Activated CD4-positive, alpha-beta T cell treated with anti-CD3 and anti-CD28 coated beads, Interleukin-2, amount 10 ng/mL, durations not matched to agents 7 days and 5 days (primary cell): ENCODE results near the gene F13B. TPM values are rescaled to one million over a fixed set of nuclear protein-coding genes. Genes with fewer than 3 reads are reported as not detected.

Source experiments
- CTCF ChIA-PET: fragments of 350-600 bp; sonication (Branson Sonifier 250); formaldehyde crosslinking; loops from one replicate; lab custom pipeline; 2021; ENCODE audit warnings: antibody characterized with exemption; lab: Charles Lee
- POLR2A ChIA-PET: fragments of 350-600 bp; sonication (Branson Sonifier 250); formaldehyde crosslinking; loops from one replicate; lab custom pipeline; 2021; ENCODE audit warnings: antibody characterized with exemption; lab: Charles Lee
- DNase-seq: peaks from one replicate; pipeline ENCODE4 v3.0.0-alpha.2; 2020
- H3K27ac Mint-ChIP-seq: one replicate; pipeline ENCODE4 v1.8.0; 2021; ENCODE audit warnings: mild to moderate bottlenecking, moderate library complexity, mixed read lengths
- H3K27me3 Mint-ChIP-seq: one replicate; pipeline ENCODE4 v1.8.0; 2021; ENCODE audit warnings: mixed read lengths
- H3K36me3 Mint-ChIP-seq: one replicate; pipeline ENCODE4 v1.8.0; 2021; ENCODE audit warnings: low read depth, mixed read lengths
- H3K4me1 Mint-ChIP-seq: one replicate; pipeline ENCODE4 v1.8.0; 2021; ENCODE audit warnings: mixed read lengths
- H3K4me3 Mint-ChIP-seq: one replicate; pipeline ENCODE4 v1.8.0; 2021; ENCODE audit warnings: mild to moderate bottlenecking, moderate library complexity, mixed read lengths
- H3K9me3 Mint-ChIP-seq: one replicate; pipeline ENCODE4 v1.8.0; 2021; ENCODE audit warnings: mixed read lengths
- total RNA-seq, 2 experiments: library from RNA; stranded (reverse); gene quantifications; one replicate each; pipeline ENCODE4 v1.2.3, GENCODE V29; 2021

Gene F13B
- total RNA-seq, 2 experiments from 2014 or later = not detected

DNA sequence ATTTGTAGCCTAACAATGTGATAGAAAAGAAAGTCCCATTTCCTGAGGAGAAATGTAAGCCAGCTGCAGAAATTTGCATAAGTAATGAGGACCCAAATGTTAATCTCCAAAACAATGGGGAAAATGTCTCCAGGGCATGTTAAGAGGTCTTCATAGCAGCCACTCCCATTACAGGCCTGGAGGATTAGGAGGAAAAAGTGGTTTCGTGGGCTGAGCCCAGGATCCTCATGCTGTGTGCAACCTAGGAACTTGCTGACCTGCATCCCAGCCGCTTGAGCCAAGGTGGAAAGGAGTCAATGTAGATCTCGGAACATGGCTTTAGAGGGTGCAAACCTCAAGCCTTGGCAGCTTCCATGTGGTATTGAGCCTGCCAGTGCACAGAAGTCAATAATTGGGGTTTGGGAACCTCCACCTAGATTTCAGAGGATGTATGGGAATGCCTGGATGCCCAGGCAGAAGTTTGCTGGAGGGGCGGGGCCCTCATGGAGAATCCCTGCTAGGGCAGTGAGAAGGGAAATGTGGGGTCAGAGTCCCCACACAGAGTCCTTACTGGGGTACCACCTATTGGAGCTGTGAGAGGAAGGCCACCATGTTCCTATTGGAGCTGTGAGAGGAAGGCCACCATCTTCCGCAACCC, 14.2 kb upstream of the F13B start:
- no peak overlapping the region for H3K27ac Mint-ChIP-seq
- DNase-seq = no peak
- ChIA-PET POLR2A (no interaction called here), CTCF (interaction anchor here (0.8 kb wide), 1 partner anchor 19 kb away, joined by 3 read pairs; no protein-coding TSS in a partner anchor)
- H3K27me3 Mint-ChIP-seq = peaks cover 11% of the 10 kb centered on the region
- H3K36me3 Mint-ChIP-seq = peaks cover 55% of the 10 kb centered on the region
- H3K4me1 Mint-ChIP-seq = no peaks in the 10 kb centered on the region
- no peak overlapping the region for H3K4me3 Mint-ChIP-seq
- peaks cover 25% of the 10 kb centered on the region for H3K9me3 Mint-ChIP-seq

DNA sequence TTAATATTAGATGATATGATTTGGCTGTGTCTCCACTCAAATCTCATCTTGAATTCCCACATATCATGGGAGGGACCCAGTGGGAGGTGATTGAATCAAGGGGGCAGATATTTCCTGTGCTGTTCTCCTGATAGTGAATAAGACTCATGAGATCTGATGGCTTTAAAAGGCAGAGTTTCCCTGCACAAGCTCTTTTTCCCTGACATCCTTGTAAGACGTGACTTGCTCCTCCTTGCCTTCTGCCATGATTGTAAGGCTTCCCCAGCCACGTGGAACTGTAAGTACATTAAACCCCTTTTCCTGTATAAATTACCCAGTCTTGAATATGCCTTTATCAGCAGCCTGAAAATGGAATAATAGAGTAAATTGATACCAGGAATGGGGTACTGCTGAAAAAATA, 13.3 kb upstream of the F13B start:
- peaks cover 47% of the 10 kb centered on the region for H3K36me3 Mint-ChIP-seq
- no peaks in the 10 kb centered on the region for H3K4me1 Mint-ChIP-seq
- POLR2A ChIA-PET = no interaction called here
- no peak overlapping the region for H3K4me3 Mint-ChIP-seq
- peaks cover 25% of the 10 kb centered on the region for H3K9me3 Mint-ChIP-seq
- CTCF ChIA-PET = no interaction called here
- H3K27ac Mint-ChIP-seq = no peak overlapping the region
- no peak for DNase-seq
- H3K27me3 Mint-ChIP-seq = peaks cover 15% of the 10 kb centered on the region

DNA sequence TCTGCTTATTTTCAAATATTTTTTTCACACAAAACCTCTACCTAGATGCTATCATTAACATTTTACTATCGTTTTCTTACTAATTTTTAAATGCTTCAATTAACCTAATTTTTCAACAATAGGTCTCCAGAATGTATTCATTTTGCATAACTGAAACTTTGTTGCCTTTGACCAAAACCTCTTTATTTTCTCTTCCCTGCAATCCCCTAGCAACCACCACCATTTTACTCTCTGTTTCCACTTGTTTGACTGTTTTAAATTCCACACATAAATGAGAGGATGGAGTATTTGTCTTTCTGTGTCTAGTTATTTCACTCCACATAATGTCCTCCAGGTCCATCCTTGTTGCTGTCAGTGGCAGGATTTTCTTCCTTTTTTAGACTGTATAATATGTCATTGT, 9.5 kb upstream of the F13B start:
- no peak overlapping the region for H3K27ac Mint-ChIP-seq
- DNase-seq = no peak
- peaks cover 12% of the 10 kb centered on the region for H3K9me3 Mint-ChIP-seq
- no peaks in the 10 kb centered on the region for H3K4me1 Mint-ChIP-seq
- ChIA-PET POLR2A (no interaction called here), CTCF (no interaction called here)
- no peak overlapping the region for H3K4me3 Mint-ChIP-seq
- H3K27me3 Mint-ChIP-seq = peaks cover 21% of the 10 kb centered on the region
- H3K36me3 Mint-ChIP-seq = peaks cover 11% of the 10 kb centered on the region

DNA sequence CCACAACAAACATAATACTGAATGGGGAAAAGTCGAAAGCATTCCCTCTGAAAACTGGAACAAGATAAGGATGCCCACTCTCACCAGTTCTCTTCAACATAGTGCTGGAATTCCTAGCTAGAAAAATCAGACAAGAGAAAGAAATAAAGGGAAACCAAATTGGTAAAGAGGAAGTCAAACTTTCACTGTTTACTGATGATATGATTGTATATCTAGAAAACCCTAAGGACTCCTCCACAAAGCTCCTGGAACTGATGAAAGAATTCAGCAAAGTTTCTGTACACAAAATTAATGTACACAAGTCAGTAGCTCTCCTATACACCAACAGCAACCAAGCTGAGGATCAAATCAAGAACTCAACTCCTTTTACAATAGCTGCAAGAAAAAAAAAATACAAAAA, 6.9 kb upstream of the F13B start:
- Mint-ChIP-seq H3K9me3 (no peaks in the 10 kb centered on the region), H3K4me3 (no peak overlapping the region), H3K27me3 (peaks cover 20% of the 10 kb centered on the region), H3K27ac (no peak overlapping the region), H3K4me1 (no peaks in the 10 kb centered on the region), H3K36me3 (no peaks in the 10 kb centered on the region)
- ChIA-PET CTCF (no interaction called here), POLR2A (no interaction called here)
- DNase-seq = no peak

DNA sequence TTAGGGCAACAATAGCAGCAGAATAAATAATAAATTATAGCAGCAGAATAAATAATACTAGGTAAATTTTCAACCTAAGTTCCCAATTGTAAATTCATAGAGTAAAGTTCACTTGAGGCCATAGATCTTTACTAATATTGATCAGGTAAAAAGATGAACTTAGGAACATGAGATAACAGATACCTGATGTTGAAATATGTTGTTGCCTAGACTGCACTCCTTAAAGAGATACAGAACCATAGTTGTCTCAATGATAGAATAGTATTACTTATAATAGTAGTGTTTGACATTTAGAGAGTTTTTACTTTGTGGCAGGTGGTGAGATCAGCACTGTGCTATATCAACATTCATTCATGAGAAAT, 378 bp upstream of the F13B start:
- Mint-ChIP-seq H3K9me3 (no peaks in the 10 kb centered on the region), H3K27ac (no peak overlapping the region), H3K27me3 (peaks cover 4% of the 10 kb centered on the region), H3K36me3 (no peaks in the 10 kb centered on the region), H3K4me3 (no peak overlapping the region), H3K4me1 (no peaks in the 10 kb centered on the region)
- no peak for DNase-seq
- ChIA-PET POLR2A (no interaction called here), CTCF (no interaction called here)

DNA sequence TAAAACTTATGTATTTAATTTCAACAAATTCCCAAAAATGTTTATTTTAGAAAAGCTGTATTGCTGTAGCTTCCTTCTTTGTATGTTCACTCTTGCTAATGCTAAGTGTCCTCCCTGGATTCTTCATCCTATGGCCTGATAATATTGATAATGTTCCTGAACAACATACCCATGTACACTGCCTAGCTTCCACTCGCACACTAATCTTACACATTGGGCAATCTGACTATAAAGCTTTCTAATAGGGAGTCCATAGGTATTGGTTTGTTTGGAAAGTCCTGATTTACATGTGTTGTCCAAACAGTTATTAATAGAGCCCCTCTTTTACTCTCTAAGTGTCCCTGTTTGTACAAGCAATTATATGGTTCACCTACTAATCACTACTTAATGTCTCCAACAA, 783 bp downstream of the F13B start:
- Mint-ChIP-seq H3K36me3 (no peaks in the 10 kb centered on the region), H3K9me3 (no peaks in the 10 kb centered on the region), H3K4me1 (no peaks in the 10 kb centered on the region), H3K4me3 (no peak overlapping the region), H3K27ac (no peak overlapping the region), H3K27me3 (peaks cover 4% of the 10 kb centered on the region)
- ChIA-PET POLR2A (no interaction called here), CTCF (no interaction called here)
- no peak for DNase-seq

DNA sequence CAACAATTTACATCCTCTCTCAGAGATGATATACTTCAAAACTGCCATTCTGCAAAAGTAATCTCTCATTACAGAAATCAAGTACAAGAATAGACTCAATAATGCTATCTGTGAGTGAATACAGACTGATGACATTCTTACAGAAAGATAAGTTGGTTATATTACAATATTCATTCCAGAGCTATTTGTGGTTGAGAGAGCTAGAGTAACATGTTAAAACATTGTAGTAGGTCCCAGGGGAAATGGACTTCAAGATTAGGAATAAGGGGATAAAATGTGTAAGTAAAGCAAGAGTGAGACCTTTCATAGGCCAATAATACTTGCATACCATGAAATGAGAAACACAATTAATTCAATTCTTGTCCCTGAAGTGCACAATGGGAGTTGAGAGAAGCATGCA, 1.5 kb downstream of the F13B start:
- Mint-ChIP-seq H3K9me3 (no peaks in the 10 kb centered on the region), H3K36me3 (no peaks in the 10 kb centered on the region), H3K27ac (no peak overlapping the region), H3K27me3 (peaks cover 4% of the 10 kb centered on the region), H3K4me3 (no peak overlapping the region), H3K4me1 (no peaks in the 10 kb centered on the region)
- ChIA-PET CTCF (no interaction called here), POLR2A (no interaction called here)
- DNase-seq = no peak

DNA sequence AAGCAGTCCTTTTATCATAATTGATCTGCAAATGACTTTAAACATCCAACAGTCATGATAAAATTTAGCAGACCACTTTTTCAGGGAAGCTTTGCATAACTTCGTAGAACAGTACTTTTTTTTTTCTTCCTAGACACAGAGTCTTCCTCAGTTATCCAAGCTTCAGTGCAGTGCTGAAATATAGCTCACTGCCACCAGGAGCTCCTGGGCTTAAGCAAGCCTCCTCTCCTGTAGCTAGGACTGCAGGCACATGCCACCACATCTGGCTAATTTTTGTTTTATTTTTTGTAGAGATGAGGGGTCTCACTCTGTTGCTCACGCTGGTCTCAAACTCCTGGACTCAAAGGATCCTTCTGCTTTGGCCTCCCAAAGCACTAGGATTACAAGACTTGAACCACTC, 3.8 kb downstream of the F13B start:
- DNase-seq = no peak
- CTCF ChIA-PET = no interaction called here
- Mint-ChIP-seq H3K27me3 (peaks cover 6% of the 10 kb centered on the region), H3K36me3 (no peaks in the 10 kb centered on the region), H3K4me3 (no peak overlapping the region), H3K27ac (no peak overlapping the region), H3K4me1 (no peaks in the 10 kb centered on the region), H3K9me3 (no peaks in the 10 kb centered on the region)
- POLR2A ChIA-PET = no interaction called here

DNA sequence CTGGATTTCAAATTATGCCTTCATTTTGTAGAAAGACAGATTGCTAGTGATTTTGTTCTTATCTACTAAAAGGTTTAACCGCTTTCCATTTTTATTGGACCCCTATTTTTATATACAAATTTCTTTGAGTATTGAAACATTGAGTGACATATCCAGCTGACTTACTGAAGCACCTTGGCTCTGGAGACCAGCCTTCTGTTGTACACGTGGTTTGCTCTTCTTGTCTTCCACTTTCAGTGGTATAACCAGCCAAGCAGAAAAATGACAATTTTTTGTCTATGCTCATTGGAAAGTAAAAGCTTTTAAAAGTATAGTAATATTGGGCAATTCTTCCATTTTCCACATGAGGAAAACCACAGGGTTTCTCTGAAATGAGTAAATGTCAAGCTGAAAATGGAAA, 4.4 kb downstream of the F13B start:
- Mint-ChIP-seq H3K4me1 (no peaks in the 10 kb centered on the region), H3K27ac (no peak overlapping the region), H3K36me3 (no peaks in the 10 kb centered on the region), H3K4me3 (no peak overlapping the region), H3K9me3 (no peaks in the 10 kb centered on the region), H3K27me3 (peaks cover 6% of the 10 kb centered on the region)
- no peak for DNase-seq
- ChIA-PET POLR2A (no interaction called here), CTCF (no interaction called here)

DNA sequence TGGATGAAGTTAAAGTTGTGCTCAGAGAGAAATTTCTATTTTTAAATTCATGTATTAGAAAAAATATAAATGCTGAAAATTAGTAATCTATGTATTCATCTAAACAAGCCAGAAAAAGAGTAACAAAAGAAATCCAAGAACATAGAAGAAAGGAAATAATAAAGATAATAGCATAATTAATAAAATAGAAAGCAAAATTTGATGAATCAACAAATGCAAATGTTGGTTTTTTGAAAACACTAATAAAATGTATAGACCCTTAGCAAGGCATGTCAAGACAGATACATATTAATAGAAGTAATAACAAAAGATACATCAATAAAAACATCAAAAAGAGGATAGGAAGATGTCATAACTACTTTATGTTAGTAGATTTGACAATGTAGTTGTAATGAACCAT, 18.0 kb downstream of the F13B start:
- H3K9me3 Mint-ChIP-seq = no peaks in the 10 kb centered on the region
- H3K4me1 Mint-ChIP-seq = no peaks in the 10 kb centered on the region
- CTCF ChIA-PET = no interaction called here
- peaks cover 22% of the 10 kb centered on the region for H3K27me3 Mint-ChIP-seq
- H3K27ac Mint-ChIP-seq = no peak overlapping the region
- no peak for DNase-seq
- POLR2A ChIA-PET = no interaction called here
- no peak overlapping the region for H3K4me3 Mint-ChIP-seq
- H3K36me3 Mint-ChIP-seq = no peaks in the 10 kb centered on the region

DNA sequence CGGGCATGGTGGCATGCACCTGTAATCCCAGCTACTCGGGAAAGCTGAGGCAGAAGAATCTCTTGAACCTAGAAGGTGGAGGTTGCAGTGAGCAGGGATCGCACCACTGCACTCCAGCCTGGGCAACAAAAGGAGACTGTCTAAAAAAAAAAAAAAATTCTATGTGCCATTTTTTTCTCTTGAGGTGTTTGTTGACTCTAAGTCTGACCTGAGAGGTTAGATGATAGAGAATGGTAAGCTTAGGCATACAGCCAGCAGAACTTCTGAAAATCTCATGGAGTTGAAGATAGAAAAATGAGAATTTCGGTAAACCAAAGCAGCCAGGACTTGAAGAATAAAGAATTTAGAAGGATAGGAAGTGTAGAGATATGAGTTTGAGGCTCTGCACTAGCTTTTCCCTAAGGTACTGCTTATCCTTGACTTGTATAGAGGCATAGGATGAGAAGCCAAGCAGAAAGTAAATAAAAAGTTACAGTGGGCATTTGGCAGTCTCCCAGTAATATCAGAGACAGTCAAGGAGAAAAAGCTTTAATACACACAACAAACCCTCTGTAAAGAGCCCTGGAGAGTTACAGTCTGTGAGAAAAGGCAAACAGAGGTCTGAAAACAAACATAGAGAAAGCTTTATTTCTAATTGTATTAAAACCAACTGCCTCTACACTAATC, 24.3 kb downstream of the F13B start:
- no peak overlapping the region for H3K4me3 Mint-ChIP-seq
- ChIA-PET POLR2A (no interaction called here), CTCF (interaction anchor here (0.6 kb wide), 1 partner anchor 53 kb away, joined by 3 read pairs; no protein-coding TSS in a partner anchor)
- no peak overlapping the region for H3K27ac Mint-ChIP-seq
- no peaks in the 10 kb centered on the region for H3K9me3 Mint-ChIP-seq
- H3K27me3 Mint-ChIP-seq = peaks cover 13% of the 10 kb centered on the region
- H3K36me3 Mint-ChIP-seq = no peaks in the 10 kb centered on the region
- no peak for DNase-seq
- peaks cover 5% of the 10 kb centered on the region for H3K4me1 Mint-ChIP-seq

DNA sequence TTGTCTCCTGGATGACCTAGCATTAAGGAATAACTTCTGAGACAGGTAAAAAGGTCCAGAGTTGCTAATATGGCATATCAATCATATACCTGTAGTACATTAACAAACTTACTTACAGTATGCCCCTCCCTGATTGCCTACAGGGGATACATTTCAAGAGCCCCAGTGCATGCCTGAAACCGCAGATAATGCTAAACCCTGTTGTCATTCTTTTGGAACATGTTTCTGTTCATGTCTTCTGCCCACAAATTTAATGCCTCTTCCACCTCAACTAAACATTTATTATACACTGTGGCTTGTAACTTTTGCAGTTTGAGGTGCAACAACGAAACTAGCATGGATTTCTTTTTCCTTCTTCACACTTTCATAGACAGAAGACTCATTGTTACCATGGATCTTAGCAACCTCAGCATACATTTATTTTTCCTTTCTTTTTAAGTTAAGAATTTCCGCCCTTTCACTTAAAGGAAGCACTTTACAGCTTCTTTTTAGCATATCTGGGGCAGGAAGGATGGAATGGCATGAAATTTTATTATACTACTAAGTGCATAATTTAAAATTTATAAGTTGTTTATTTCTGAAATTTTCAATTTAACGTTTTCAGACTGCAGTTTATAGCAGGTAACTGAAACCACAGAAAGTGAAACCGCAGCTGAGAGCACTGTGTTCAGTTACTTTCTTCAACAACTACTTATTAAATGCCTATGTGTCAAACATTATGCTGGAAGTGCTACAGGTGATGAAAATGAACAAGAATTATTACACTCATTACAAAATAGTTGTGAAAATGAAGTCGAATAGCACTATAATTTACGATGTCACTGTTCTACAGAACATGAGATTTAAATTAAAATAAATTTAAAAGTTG, 25.3 kb downstream of the F13B start:
- POLR2A ChIA-PET = no interaction called here
- Mint-ChIP-seq H3K4me1 (peaks cover 5% of the 10 kb centered on the region), H3K27ac (no peak overlapping the region), H3K27me3 (peaks cover 13% of the 10 kb centered on the region), H3K36me3 (no peaks in the 10 kb centered on the region), H3K9me3 (no peaks in the 10 kb centered on the region), H3K4me3 (no peak overlapping the region)
- no peak for DNase-seq
- CTCF ChIA-PET = no interaction called here

DNA sequence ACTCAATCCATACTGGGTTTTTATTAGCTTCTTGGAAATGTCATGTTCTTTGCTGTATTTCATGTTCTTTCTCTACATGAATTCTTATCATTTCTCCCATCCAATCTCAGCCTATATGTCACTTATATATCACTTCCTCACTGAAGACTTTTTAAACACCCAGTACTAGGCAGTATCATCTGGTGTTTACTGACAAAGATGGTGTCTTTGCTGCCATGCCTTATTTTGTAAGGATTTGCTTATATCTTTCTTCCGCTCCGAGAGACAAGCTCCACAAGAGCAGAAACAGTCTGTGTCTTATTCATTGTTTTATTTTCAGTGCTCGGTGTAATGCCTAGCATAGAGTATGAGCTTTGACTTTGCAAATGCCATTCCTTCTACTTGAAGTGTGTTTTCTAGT, 30.2 kb downstream of the F13B start:
- Mint-ChIP-seq H3K4me3 (no peak overlapping the region), H3K9me3 (no peaks in the 10 kb centered on the region), H3K4me1 (peaks cover 3% of the 10 kb centered on the region), H3K27me3 (peaks cover 2% of the 10 kb centered on the region), H3K36me3 (no peaks in the 10 kb centered on the region), H3K27ac (no peak overlapping the region)
- CTCF ChIA-PET = no interaction called here
- DNase-seq = no peak
- POLR2A ChIA-PET = no interaction called here
